ENCODE measurements around the gene EFCAB14. TPM values are rescaled to one million over a fixed set of nuclear protein-coding genes. Genes with fewer than 3 reads are reported as not detected.

EFCAB14 gene
- total and polyA plus RNA-seq, 10 of the 15 experiments (the other 5 are each of a cell fraction or from before 2014, with no cell fraction given), result 7.8 to 66.0 (median 41.6) TPM

GRCh38 chr1:46721686-46722205 lies 2.8 kb upstream of the EFCAB14 start:
- intact Hi-C loops (cut with micrococcal nuclease; ENCODE audit: unreplicated experiment), result no loop called here
- Histone ChIP-seq H3K9ac (ENCODE audit: control insufficient read depth, insufficient read depth, low read length) (no peak overlapping the region), H4K20me1 (ENCODE audit: control insufficient read depth, insufficient read depth) (no peaks in the 10 kb centered on the region), H3K4me2 (ENCODE audit: control insufficient read depth, insufficient read depth) (no peak overlapping the region), H3K36me3 (ENCODE audit: control insufficient read depth in 2 of 2, insufficient read depth in 2 of 2, low read length in 1 of 2) (no peaks in the 10 kb centered on the region), H3K79me2 (ENCODE audit: control insufficient read depth, insufficient read depth, low read length) (peaks cover 22% of the 10 kb centered on the region), H3K9me3 (replicated peaks; ENCODE audit: control insufficient read depth, insufficient read depth, low read length) (no peaks in the 10 kb centered on the region), H3K4me1 (ENCODE audit: control insufficient read depth, insufficient read depth, low read length) (peaks cover 13% of the 10 kb centered on the region), H3K27me3 (replicated peaks in 1 of 2; ENCODE audit: control insufficient read depth in 2 of 2, insufficient read depth in 2 of 2, low read length in 1 of 2) (no peaks in the 10 kb centered on the region; a peak in 1 of 4 replicates), H3K4me3 (no peak overlapping the region), H3K27ac (ENCODE audit: control insufficient read depth, insufficient read depth) (no peak overlapping the region), H2AFZ (ENCODE audit: control insufficient read depth, low read depth, low read length) (no peak overlapping the region)
- ChIA-PET POLR2A (no interaction called here), SMC1A (ENCODE audit: uncharacterized antibody, unreplicated experiment) (no interaction called here), RAD21 (ENCODE audit: unreplicated experiment) (no interaction called here), CTCF (interaction anchor here (0.9 to 1.6 kb wide), 2 partner anchors 98 to 105 kb away, joined by 5 to 6 read pairs; partner anchors contain the start of gene MOB3C)
- FAIRE-seq (no peak), DNase-seq (ENCODE audit: low read depth, low spot score) (no peak), ATAC-seq (no peak)
- no peak for TF ChIP-seq SIX5 (IDR thresholded peaks at IDR 0.05; ENCODE audit: low read depth, low read length, severe bottlenecking)
- no peak for TF ChIP-seq LARP7 (IDR thresholded peaks at IDR 0.05)
- TF ChIP-seq ATF3 (IDR thresholded peaks at IDR 0.05; ENCODE audit: borderline replicate concordance, extremely low read depth, low read depth, low read length), result no peak
- TF ChIP-seq SREBF2 (IDR thresholded peaks at IDR 0.05; ENCODE audit: low read length), result no peak
- TF ChIP-seq IKZF2 (IDR thresholded peaks at IDR 0.05), result no peak
- TF ChIP-seq, protein P1, sequence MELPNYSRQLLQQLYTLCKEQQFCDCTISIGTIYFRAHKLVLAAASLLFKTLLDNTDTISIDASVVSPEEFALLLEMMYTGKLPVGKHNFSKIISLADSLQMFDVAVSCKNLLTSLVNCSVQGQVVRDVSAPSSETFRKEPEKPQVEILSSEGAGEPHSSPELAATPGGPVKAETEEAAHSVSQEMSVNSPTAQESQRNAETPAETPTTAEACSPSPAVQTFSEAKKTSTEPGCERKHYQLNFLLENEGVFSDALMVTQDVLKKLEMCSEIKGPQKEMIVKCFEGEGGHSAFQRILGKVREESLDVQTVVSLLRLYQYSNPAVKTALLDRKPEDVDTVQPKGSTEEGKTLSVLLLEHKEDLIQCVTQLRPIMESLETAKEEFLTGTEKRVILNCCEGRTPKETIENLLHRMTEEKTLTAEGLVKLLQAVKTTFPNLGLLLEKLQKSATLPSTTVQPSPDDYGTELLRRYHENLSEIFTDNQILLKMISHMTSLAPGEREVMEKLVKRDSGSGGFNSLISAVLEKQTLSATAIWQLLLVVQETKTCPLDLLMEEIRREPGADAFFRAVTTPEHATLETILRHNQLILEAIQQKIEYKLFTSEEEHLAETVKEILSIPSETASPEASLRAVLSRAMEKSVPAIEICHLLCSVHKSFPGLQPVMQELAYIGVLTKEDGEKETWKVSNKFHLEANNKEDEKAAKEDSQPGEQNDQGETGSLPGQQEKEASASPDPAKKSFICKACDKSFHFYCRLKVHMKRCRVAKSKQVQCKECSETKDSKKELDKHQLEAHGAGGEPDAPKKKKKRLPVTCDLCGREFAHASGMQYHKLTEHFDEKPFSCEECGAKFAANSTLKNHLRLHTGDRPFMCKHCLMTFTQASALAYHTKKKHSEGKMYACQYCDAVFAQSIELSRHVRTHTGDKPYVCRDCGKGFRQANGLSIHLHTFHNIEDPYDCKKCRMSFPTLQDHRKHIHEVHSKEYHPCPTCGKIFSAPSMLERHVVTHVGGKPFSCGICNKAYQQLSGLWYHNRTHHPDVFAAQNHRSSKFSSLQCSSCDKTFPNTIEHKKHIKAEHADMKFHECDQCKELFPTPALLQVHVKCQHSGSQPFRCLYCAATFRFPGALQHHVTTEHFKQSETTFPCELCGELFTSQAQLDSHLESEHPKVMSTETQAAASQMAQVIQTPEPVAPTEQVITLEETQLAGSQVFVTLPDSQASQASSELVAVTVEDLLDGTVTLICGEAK (IDR thresholded peaks at IDR 0.05; ENCODE audit: borderline replicate concordance), result no peak
- no peak for TF ChIP-seq E2F4 (IDR thresholded peaks at IDR 0.05; ENCODE audit: low read depth, low read length)
- no peak for TF ChIP-seq ZZZ3 (IDR thresholded peaks at IDR 0.05; ENCODE audit: control insufficient read depth, insufficient read length, low read depth)
- no peak for TF ChIP-seq EZH2 (IDR thresholded peaks at IDR 0.05; ENCODE audit: borderline replicate concordance, control insufficient read depth, low read depth, low read length)
- in situ Hi-C loops (cut with MboI), result no loop called here
- no TSS peak for BruUV-seq (replicated peaks)
- 0% methylated on average over 3 of the region's 3 CpGs for WGBS (ENCODE audit: insufficient coverage, insufficient replicate concordance, low lambda C conversion rate, missing lambda C conversion rate)
